NCI-H82 (cell line): ENCODE results near the gene FOXA1.

Source experiments
- DNase-seq: peaks from one replicate; lab custom pipeline; 2025; lab: John Stamatoyannopoulos, UW

The FOXA1 gene

DNA sequence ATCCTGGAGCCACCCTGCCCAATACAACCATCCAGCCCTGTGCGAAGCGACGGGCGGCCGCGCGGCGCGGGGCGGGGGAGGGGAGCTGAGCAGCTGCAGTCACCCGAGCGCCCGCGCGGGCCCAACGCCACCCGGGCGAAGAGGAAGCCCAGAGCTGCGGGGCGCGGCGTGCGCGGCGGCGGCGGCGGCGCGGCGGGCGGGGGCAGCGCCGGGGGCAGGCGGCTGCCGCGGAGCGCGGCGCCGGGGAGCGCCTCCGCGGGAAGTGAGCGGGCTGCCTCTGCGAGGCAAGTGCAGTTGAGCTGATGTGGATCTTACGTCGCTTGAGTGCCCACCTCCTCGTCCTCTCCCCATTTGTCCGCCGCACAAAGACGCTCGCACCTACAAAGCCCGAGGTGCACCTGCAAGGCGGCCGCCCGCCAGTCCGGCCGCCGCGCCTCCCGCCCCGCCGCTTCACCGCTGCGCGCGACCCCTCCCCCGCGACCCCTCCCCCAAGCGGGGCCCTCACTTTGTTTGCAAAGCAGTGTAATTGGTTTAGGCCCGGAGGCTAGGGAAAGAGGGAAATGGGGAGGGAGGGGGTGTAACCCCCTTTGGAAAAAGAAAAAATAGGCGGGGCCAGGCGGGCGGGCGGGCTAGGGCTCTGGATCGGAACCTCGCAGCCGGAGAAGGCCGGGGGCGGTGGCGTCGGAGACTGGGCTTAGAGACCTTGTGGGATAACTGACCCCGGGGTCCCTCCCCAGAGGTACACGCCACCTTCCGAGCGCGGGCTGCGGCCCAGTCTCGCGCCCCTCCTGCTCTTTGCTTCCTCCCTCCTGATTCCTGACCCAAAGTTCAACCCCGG lies at the start of gene FOXA1, which contains the start of gene TTC6:
TSS of gene FOXA1 (minus strand) at position 279 of the 838 bp plus-strand sequence. CDS start at position 2, 277 bp downstream.
TSS of gene TTC6 (plus strand) at position 659 of the 838 bp plus-strand sequence. CDS start 26,436 bp downstream, outside the sequence.
- peak; percentile 88 for DNase-seq

DNA sequence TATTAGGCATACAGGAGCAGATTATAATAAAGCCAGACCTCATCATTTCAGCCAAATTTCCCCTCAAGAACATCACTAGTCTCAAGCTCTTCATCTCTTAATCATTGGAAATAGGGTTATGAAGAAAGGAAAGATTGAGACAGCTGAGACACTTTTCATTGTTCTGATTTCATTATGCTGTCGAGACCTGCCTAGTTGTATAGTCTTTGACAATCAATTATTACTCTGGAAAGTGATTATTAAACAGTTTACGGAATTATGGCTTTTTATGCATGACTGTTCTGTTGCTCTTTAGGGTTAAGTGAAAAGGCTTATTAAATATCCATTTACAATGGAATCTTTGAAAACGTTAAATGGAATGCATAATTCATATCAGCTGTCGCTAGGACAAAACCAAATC lies 48.7 kb upstream of the FOXA1 start:
- peak; percentile 1 for DNase-seq

DNA sequence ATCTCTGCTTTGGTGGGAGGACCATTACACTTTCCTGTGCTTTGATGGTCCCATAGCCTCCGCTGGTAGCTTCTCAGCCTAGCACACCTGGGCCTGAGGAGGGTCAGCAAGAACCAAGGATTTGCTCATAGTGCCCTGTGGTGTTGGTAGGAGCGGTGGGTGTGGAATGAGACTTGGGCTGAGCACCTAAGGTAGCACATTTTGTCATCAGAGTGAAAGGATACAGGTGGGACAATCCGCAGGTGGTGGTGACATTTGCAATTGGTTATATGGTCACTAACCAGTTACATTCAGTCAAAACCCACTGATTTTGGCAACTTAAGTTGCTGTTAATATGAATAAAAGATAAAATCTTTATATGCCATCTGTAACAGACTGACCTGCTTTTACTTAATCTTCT lies 47.1 kb upstream of the FOXA1 start:
- no peak for DNase-seq

DNA sequence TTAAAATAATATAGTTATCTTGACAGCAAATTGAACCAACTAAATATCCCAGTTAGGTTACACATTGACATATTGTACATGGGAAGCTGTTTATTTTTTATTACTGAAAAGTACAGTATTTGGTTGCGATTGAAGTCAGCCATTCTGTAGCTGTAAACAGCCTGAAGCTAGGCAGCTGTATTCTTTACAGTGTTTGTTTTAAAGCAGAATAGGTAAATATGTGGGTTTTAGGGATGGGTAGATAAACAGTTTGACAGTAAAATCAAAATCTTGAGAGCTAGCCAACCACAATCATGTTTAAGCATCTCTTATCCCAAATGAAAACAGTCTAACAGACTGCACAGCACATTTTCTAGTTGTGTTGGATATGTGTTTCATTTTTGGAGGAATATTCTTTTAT lies 46.1 kb upstream of the FOXA1 start:
- no peak for DNase-seq

DNA sequence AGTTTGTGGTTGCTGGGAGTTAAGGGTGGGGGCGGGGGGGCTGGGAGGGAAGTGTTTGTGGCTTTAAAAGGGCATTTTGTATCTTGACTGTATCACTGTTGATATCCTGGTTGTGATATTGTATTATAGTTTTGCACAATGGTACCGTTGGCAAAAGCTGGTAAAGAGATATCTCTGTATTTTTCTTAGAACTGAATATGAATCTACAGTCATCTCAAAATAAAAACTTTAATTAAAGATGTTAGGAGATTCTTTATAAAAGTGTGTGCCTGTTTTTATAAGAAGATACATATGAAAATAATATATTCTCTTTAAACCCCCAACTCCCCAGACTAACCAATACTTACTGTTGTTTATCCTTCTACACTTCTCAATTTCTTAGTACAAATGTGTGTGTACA lies 43.5 kb upstream of the FOXA1 start:
- DNase-seq: no peak

DNA sequence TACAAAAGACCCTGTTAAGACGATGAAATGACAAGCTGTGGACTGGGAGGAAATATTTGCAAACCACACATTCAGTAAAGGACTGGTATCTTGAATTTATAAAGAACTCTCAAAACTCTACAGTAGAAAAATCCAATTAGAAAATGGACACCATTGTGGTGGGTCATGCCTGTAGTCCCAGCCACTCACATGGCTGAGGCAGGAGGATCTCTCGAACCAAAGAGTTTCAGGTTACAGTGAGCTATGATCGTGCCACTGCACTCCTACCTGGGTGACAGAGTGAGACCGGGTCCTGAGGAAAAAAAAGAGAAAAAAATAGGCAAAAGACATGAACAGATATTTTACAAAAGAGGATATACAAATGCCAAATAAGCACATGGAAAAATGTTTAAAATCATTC lies 42.3 kb upstream of the FOXA1 start:
- DNase-seq: no peak

DNA sequence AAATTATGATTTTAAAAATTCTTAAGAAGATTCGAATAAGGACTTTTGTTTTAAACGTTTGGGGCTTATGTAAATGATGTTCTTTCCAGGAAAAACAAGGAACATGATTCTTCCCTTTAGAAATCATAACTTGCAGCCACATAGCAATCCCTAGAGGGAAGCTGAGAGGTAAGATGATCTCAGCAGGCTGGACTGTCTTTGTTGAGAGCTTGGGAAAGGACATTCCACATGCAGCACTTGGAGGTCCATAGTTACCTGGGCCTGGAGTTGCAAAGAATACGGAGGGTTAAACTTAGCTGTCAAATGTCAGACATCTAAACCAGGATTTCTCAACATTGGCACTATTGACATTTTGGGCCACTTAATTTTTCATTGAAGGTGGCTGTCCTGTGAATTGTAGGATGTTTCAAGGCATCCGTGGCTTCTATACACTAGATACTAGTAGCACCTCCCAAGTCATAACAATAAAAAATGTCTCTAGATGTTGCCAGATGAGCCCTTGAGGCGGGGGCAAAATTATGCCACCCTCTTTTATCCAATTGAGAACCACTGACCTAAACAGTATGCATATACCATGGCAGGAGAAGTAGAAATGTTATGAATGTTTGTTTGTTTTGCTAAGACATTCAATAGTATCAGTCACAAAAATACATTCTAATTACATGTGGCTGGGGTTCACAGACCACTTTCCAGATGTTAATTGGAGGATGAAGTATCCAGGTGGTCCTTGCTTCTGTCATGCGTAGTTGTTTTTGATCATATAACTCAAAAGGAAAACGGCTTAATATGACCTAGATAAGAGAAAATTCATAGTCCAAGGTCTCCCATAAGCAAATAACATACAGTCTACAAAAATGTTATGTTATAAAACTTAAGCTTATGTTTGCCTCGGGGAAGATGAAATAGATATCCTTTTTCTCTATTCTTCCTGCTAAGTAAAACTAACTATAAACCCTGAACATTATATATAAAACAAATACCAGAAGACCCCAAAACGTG lies 30.8 kb upstream of the FOXA1 start:
- DNase-seq: no peak

DNA sequence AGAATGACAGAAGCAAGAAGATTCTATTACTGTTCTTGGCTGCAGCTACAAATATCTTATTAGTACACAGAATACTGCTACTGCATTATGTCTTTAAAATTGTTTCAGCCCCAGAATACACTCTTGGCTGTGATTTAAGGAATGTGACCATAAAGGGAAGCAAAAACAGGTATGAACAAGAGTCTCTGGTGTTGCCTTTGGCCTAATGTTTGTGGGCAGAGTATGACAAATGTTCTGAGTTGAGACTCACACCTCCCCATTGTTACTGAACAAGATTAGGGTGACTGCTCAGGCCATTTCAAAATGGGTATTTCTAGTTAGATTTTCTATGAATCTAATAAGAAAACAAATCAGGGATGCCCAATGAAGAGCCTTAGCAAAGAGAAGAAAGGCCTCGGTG lies 28.9 kb upstream of the FOXA1 start:
- DNase-seq: no peak

DNA sequence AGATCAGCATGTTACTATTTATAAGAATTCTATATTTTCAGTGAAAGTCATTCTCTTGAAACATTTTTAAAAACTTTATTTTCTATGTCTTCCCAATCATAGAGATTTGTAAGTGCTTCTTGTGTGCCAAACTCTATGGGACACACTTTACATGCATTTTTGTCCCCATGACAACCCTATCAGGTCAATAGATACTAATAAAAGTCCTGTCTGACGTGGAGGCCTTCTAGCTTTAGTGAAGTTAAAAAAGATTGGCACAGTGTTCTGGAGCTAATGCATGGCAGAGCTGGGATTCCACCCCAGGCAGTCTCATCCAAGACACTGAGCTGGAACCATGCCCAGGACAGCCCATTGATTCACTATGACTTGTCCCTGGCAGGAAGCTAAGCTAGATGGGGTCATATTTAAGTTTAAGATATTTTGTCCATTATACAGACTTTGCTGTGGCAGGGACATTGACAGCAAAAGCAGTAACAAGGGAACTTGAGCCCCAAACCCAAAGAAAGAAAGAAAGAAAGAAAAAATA lies 28.4 kb upstream of the FOXA1 start:
- no peak for DNase-seq

DNA sequence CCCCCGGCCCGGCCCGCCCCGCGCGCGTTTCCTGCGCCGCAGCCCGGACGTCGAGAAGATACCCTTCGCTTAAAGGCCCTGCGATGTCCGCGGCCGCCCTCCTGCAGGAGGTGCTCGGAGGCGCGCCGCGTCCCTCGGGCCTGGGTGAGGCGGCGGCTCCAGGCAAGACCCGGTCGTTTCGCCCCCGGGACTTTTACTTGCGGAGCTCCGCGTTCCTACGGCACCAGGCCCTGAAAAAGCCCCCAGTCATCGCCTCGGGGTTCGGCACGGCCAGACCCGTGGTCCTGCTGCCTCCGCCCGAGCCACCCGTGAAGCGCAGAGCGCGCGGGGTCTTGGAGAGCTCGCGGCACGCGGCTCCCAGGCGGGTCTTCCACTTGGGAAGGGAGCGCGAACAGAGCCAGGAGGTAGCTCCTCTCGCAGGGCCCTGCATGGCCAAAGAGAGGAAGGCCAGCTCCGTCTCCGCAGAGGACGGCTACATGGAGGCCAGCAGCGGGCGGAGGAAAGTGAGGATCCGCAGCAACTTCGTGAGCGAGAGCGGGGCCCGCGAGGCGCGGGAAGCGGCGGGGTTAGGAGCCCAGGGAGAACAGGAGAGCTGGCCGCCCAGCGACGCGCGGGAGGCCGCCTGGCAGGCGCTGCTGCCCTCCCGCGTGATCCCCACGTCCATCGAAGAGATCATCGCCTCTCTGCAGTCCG lies 27.3 kb upstream of the FOXA1 start:
- no peak for DNase-seq

DNA sequence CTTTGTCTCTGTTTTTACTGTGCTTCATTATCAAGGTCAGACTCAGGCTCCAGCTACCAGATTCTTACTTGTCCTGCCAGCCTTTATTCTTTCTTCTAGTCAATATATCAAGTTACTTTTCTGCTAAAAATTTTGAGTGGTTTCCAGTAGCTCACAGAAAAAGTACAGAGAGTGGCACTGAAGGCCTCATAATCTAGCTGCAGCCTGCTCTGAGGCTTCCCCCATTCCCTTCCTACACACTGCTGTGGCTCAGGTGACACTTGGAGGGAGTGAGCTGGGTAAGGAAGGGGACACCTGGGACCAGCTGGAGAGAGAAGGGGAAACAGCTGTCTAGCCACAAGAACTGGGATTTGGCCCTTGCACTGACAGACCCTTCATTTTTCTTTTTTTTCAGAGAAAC lies 25.8 kb upstream of the FOXA1 start:
- DNase-seq: no peak

DNA sequence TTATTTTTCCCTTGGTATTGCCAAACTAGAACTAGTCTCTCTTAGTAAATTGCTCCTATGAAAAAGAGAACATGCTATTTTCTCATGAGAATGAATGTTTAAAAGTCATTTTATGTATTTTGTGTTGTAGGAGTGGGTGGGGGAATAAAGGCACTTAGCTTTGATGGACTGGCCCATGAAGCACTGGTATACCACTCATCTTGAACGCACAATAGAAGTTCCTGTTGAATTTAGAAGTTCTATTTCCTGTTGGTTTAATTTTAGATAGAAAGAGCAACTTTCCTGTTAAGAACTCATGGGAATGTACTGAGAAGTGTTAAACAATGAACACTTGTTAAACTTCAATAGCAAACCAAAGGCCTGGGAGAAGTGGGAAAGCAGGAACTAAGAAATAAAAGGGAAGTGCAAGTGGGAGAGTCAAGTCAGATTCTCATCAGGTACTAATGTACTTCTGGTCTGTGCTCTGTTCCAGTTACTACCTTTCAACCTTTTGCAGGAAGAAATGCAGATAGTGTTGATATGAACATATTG lies 23.5 kb upstream of the FOXA1 start:
- DNase-seq: no peak

DNA sequence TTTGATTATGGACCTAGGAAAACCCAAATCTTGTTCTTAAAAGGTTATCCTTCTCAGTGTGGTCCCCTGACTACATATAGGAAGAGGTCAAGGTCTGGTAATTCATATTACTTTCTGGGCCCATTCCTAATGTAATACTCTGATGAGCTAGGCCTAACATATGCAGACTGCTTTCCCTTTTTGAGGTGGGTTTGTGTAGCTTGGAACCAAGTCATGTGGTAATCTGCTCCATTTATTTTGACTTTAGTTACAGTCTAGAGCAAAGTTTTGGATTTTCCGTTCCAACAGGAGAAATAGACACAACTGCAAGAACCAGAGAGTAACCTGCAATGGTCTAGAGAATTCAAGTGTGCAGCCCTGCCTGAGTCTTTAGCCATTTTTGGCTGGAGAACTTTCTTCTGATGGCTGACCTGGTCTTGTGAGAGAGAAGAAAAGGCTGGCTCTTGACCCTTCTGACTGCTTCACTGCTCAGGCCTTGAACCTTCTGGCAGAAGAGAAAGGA lies 22.9 kb upstream of the FOXA1 start:
- DNase-seq: no peak

DNA sequence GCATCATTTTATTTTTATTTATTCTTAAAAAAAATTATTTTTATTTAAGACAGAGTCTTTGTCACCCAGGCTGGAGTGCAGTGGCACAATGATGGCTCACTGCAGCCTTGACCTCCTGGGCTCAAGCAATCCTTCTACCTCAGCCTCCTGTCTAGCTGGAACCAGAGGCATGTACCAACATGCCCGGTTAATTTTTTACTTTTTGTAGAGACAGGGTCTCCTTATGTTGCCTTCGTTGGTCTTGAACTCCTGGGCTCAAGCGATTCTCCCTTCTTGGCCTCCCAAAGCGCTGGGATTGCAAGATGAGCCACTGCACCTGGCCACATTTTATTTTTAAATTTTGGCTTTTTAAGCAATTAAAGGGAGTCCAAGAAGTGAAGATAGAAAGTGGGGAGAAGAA lies 21.8 kb upstream of the FOXA1 start:
- DNase-seq: no peak

DNA sequence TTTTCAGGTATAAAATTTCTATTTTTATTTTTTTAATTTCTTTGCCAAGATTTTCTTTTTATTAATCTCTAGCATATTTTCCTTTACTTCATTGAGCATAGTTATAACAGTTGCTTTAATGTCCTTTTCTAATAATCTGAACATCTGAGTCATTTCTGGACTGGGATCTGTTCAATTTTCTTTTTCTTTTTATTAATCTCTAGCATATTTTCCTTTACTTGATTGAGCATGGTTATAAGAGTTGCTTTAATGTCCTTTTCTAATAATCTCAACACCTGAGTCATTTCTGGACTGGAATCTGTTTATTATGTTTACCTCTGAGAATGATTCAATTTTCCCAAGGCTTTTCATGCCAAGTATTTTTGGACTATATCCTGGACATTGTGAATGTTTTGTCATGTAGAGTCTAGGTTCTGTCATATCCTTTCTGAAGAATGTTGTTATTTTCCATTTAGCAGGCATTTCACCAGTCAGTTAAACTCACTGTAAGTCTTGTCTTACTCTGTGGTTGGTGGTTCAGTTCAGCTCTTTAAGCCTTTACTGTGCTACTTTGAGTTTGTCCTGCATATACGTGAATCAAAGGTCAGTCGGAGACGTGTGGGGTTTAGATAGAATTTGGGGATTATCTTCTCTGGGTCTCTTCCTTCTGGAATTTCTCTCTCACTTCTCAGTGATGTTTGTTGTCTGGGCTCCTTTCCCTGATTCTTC lies 20.7 kb upstream of the FOXA1 start:
- DNase-seq: no peak

DNA sequence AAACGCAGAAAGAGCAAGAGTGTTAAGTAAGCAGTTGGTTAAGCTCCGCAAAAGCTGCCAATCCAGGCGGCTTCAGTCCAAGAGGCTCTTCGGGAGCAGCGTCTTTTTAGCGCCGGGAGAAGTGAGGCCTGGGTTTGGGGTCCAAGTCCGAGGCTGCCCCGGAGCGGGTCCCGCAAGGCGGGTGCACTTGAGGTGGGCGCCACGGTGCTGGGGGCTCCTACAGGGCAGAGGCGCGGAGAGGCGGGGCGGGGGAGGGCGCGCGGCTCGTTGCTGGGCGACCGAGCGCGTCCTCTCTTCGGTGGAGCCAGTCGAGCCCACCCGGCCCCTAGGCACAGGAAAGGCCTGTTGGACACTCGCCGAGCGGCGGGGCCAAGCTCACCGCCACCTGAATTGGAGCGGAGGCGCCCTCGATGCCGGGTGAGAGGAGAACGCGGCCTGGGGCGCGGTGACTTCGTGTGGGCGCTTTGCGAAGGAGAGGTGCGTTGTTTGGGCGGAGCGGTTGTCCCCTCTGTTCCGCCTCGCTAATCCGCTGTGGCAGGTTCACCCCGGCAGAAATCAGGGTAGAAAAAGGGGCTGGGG lies 16.0 kb upstream of the FOXA1 start:
- DNase-seq: no peak

DNA sequence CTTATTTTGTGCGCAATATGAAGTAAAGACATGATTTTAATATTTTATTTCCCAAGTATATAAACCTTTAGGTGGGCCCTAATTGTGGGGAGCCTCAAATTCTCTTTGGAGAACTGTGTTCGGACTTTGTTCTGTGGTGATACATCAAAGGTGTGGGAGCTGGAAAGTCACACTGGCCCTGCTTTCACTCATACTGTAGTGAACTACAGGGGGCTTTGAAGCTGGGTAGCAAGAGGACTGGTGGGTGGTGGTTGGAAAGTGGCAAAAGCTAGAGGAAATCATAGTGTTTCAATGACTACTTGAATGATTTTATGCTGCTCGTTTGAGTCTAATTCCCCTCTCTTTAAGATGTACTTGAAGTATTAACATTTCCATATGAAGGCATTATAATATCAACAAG lies 13.6 kb upstream of the FOXA1 start:
- DNase-seq: no peak

DNA sequence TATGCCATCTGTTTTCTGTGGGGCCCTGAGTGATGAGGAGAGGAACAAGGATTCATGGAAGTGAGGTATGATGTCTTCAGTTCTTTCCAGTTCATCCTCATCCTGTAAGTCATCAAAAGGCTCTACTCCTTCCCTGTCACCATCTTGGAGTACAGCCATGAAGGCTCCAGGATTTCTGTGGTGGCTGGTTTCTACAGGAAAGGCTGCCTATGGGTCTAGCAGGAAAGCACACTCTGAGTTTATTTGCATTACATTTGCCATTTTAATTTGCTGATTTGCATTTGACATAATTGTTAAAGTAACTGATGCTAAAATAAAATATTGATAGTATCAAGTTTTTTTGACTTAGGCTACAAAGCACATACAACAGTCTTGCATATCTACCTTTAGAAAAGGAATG lies 11.6 kb upstream of the FOXA1 start:
- no peak for DNase-seq

DNA sequence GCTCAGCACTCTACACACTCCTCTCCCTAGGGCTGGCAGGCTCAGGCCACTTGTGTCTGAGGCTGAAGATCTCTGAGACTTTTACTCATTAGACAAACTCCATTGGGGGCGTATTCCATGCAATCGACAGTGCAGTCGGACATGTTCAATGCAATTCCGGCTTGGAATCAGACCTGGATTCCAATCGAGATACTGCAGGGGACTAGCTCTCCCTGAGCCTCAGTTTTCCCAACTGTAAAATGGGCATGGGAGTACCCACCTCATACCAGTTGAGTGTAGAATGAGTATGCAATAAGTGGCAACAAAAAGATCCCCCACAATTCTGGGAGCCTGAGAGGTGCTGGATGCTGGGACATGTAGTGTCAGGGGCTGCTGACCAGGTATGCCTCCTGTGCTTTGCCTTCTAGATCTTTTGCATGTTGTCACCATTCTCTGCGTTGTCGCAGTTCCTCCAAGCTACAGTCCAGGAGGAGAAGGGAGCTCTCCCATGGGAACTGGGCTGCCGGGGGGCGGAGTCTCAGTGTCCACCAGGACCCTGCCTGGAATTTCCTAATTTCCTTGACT lies 8.7 kb upstream of the FOXA1 start:
- DNase-seq: no peak
